Fibroblast of lung (primary cell): Measurements from ENCODE around the gene PDLIM4. TPM values are rescaled to one million over a fixed set of nuclear protein-coding genes. Genes with fewer than 3 reads are reported as not detected.

Experiments
- DNase-seq, 2 donors: peaks; one replicate each; pipeline versions ENCODE4 v3.0.0 to v3.0.0-alpha.2; 2010; ENCODE audit warnings: low read depth in 2 of 2
- H2AFZ ChIP-seq: 2 replicates; pipeline ENCODE4 v1.5.1; 2012; ENCODE audit warnings: low read length, control low read depth, inconsistent platforms
- H3K27ac ChIP-seq: 2 replicates; pipeline ENCODE4 v1.5.1; 2011; ENCODE audit warnings: low read length, control low read depth; ENCODE audit not compliant: insufficient read depth
- H3K27me3 ChIP-seq: 2 replicates; pipeline ENCODE4 v1.5.1; 2011; ENCODE audit warnings: mild to moderate bottlenecking, low read length; ENCODE audit not compliant: control insufficient read depth, insufficient read depth
- H3K36me3 ChIP-seq: 2 replicates; pipeline ENCODE4 v1.5.1; 2011; ENCODE audit warnings: low read length; ENCODE audit not compliant: control insufficient read depth, insufficient read depth
- H3K4me1 ChIP-seq: 2 replicates; pipeline ENCODE4 v1.5.1; 2011; ENCODE audit warnings: low read length; ENCODE audit not compliant: control insufficient read depth, insufficient read depth; ENCODE audit errors: extremely low read depth
- H3K4me2 ChIP-seq: 2 replicates; pipeline ENCODE4 v1.5.1; 2011; ENCODE audit warnings: low read length, control low read depth; ENCODE audit not compliant: insufficient read depth; ENCODE audit errors: extremely low read depth
- H3K4me3 ChIP-seq, 4 experiments: fragments of 200-600 bp in 1 of 4; sonication (generic) in 1 of 4; replicated peaks in 1 of 4; 2 replicates each; pipeline ENCODE4 v1.5.1; 2011 to 2016; ENCODE audit warnings: low read length in 4 of 4, low read depth in 3 of 4, mild to moderate bottlenecking in 3 of 4, control low read depth in 2 of 4, inconsistent platforms in 1 of 4, mixed read lengths in 1 of 4; ENCODE audit not compliant: insufficient read depth in 1 of 4; ENCODE audit errors: control extremely low read depth in 1 of 4
- H3K79me2 ChIP-seq: 2 replicates; pipeline ENCODE4 v1.5.1; 2012; ENCODE audit warnings: mild to moderate bottlenecking, low read length, inconsistent platforms; ENCODE audit not compliant: control insufficient read depth, insufficient read depth
- H3K9ac ChIP-seq: 2 replicates; pipeline ENCODE4 v1.5.1; 2011; ENCODE audit warnings: mild to moderate bottlenecking, low read length, control low read depth; ENCODE audit not compliant: insufficient read depth
- H3K9me3 ChIP-seq: 2 replicates; pipeline ENCODE4 v1.5.1; 2012; ENCODE audit warnings: low read depth, low read length; ENCODE audit not compliant: control insufficient read depth, insufficient read depth
- H4K20me1 ChIP-seq: 2 replicates; pipeline ENCODE4 v1.5.1; 2011; ENCODE audit warnings: low read length; ENCODE audit not compliant: control insufficient read depth, insufficient read depth; ENCODE audit errors: extremely low read depth
- EZH2 ChIP-seq: IDR thresholded peaks from 2 replicates; pipeline ENCODE4 v1.5.1; 2012; ENCODE audit warnings: low read length, control low read depth, mild to moderate bottlenecking; ENCODE audit errors: missing control alignments
- polyA plus RNA-seq, 2 donors: library from polyadenylated mRNA; depleted of rRNA in 1 of 2; stranded (reverse) in 1 of 2; unstranded in 1 of 2; fragments of >200 nt; gene quantifications; 2 replicates each; pipeline ENCODE4 v1.2.1, GENCODE V29; 2011 to 2012; ENCODE audit warnings: missing spikeins in 1 of 2
- total RNA-seq: library from RNA; depleted of rRNA; stranded (reverse); fragments of >200 nt; gene quantifications from 2 replicates; pipeline ENCODE4 v1.2.1, GENCODE V29; 2014
- TF ChIP-seq, protein P1 (sequence below), 2 donors: IDR thresholded peaks in 1 of 2; conservative IDR thresholded peaks in 1 of 2; 1 replicate in 1 of 2; 2 replicates in 1 of 2; pipeline ENCODE4 v1.5.1; 2011 to 2012; ENCODE audit warnings: low read length in 2 of 2, control low read depth in 1 of 2, inconsistent platforms in 1 of 2, low read depth in 1 of 2, mild to moderate bottlenecking in 1 of 2

PDLIM4 gene
- total and polyA plus RNA-seq, 2 donors (not counting 1 experiment from before 2014, with no cell fraction given) = 10.7 to 67.2 TPM

DNA sequence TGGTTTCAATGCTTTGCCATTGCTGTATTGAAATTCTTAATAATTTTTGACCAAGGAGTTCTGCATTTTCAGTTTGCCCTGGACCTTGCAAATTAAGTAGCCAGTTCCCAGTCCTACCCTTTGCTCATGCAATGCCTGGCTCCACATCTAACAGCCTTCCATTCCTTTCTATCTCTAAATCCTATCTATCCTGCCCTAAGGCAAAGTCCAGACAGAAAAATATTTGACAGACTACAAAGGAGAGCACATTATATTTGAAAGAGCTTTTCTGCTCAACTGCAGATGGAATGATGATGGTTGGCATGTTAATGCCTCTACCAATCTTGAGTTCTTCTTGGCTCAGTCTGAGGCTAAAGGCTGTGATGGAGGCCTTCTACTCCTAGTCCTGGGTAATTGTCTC lies 52.2 kb downstream of the PDLIM4 start:
- Histone ChIP-seq H4K20me1 (no peaks in the 10 kb centered on the region), H3K36me3 (no peaks in the 10 kb centered on the region), H3K79me2 (no peaks in the 10 kb centered on the region), H2AFZ (no peak overlapping the region), H3K4me2 (no peak overlapping the region), H3K4me1 (no peaks in the 10 kb centered on the region), H3K9me3 (no peaks in the 10 kb centered on the region), H3K27me3 (no peaks in the 10 kb centered on the region), H3K27ac (no peak overlapping the region), H3K9ac (no peak overlapping the region), H3K4me3 (no peak overlapping the region)
- DNase-seq = no peak
- no peak for TF ChIP-seq EZH2
- TF ChIP-seq, protein P1, sequence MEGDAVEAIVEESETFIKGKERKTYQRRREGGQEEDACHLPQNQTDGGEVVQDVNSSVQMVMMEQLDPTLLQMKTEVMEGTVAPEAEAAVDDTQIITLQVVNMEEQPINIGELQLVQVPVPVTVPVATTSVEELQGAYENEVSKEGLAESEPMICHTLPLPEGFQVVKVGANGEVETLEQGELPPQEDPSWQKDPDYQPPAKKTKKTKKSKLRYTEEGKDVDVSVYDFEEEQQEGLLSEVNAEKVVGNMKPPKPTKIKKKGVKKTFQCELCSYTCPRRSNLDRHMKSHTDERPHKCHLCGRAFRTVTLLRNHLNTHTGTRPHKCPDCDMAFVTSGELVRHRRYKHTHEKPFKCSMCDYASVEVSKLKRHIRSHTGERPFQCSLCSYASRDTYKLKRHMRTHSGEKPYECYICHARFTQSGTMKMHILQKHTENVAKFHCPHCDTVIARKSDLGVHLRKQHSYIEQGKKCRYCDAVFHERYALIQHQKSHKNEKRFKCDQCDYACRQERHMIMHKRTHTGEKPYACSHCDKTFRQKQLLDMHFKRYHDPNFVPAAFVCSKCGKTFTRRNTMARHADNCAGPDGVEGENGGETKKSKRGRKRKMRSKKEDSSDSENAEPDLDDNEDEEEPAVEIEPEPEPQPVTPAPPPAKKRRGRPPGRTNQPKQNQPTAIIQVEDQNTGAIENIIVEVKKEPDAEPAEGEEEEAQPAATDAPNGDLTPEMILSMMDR (conservative IDR thresholded peaks at IDR 0.05 in 1 of 2, IDR thresholded peaks at IDR 0.05 in 1 of 2; ENCODE audit: low read depth in 1 of 2, low read length in 2 of 2) = no peak

DNA sequence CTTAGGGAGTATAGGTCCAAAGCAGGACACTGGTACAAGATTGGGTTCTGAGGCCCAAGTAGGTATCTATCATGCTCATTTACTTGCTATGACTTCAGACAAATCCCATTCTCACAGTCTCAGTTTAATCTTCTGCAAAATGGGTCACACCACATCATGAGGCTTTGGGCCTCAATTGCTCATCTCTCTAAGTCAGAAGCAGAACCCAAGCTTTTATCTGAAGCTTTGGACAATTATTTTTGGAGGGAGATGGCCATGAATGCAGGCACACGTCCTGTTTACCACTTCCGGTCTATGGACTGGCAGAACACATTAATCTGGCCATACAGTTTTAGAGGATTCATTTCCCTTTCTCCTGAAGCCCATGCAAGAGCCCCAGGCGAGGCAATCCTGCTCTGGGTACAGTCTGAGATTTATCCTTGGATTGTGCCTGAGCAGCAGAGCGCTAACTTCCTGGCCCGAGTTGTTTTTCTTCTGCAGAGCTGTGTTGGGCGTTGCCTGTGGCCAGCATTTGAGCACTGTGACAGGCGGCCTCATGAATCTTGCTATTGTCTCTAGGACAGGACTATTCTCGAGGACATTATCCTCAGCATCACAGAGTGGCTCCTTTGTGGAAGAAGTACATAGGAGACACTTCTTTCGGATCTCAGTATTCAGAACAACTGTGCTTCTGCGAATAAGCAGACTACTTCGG lies 52.8 kb downstream of the PDLIM4 start:
- Histone ChIP-seq H3K4me2 (no peak overlapping the region), H3K9ac (no peak overlapping the region), H3K36me3 (no peaks in the 10 kb centered on the region), H4K20me1 (no peaks in the 10 kb centered on the region), H3K4me3 (no peak overlapping the region), H2AFZ (peak overlapping the region; percentile 36), H3K4me1 (no peaks in the 10 kb centered on the region), H3K9me3 (no peaks in the 10 kb centered on the region), H3K27ac (no peak overlapping the region), H3K27me3 (no peaks in the 10 kb centered on the region), H3K79me2 (no peaks in the 10 kb centered on the region)
- DNase-seq = no peak
- TF ChIP-seq, protein P1 (conservative IDR thresholded peaks at IDR 0.05 in 1 of 2, IDR thresholded peaks at IDR 0.05 in 1 of 2; ENCODE audit: low read depth in 1 of 2, low read length in 2 of 2) = no peak
- no peak for TF ChIP-seq EZH2

DNA sequence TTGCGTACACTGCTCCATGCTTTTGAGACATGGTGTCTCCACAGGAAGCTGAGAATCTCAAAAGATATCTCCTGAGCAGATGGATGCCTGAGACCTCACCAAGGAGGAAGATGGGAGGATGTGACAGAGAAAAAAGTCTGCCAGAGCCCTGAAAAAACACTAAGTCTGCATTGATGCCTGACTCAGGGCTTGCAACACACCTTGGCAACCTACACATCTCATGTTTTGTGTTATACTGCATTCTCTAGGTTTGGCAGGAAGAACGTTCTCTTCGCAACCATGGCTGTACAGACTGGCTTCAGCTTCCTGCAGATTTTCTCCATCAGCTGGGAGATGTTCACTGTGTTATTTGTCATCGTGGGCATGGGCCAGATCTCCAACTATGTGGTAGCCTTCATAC lies 55.9 kb downstream of the PDLIM4 start:
- Histone ChIP-seq H3K4me3 (no peak overlapping the region), H3K27ac (no peak overlapping the region), H4K20me1 (no peaks in the 10 kb centered on the region), H3K9me3 (no peaks in the 10 kb centered on the region), H3K27me3 (no peaks in the 10 kb centered on the region), H3K79me2 (no peaks in the 10 kb centered on the region), H3K4me2 (no peak overlapping the region), H3K36me3 (no peaks in the 10 kb centered on the region), H3K9ac (no peak overlapping the region), H2AFZ (no peak overlapping the region), H3K4me1 (no peaks in the 10 kb centered on the region)
- TF ChIP-seq, protein P1 (conservative IDR thresholded peaks at IDR 0.05 in 1 of 2, IDR thresholded peaks at IDR 0.05 in 1 of 2; ENCODE audit: low read depth in 1 of 2, low read length in 2 of 2) = no peak
- TF ChIP-seq EZH2 = no peak
- DNase-seq = peak; percentile 26 to 34
